Neural progenitor cell (in vitro differentiated cells): ENCODE results near the gene PCDHGA3. TPM values are rescaled to one million over a fixed set of nuclear protein-coding genes. Genes with fewer than 3 reads are reported as not detected.

Experiments
- DNase-seq: peaks from one replicate; pipeline ENCODE4 v3.0.0-alpha.2; 2016; ENCODE audit warnings: low spot score
- H2AFZ ChIP-seq: fragments of 200-600 bp; sonication (generic); replicated peaks from 2 replicates; pipeline ENCODE4 v1.6.1; 2016; ENCODE audit warnings: antibody characterized with exemption
- H3F3A ChIP-seq: fragments of 200-600 bp; sonication (generic); 2 replicates; pipeline ENCODE4 v1.6.1; 2016; ENCODE audit warnings: antibody characterized with exemption, low read depth
- H3K27ac ChIP-seq: fragments of 200-600 bp; sonication (generic); 2 replicates; pipeline ENCODE4 v1.5.1; 2016; ENCODE audit warnings: mild to moderate bottlenecking
- H3K27me3 ChIP-seq: fragments of 200-600 bp; sonication (generic); 2 replicates; pipeline ENCODE4 v1.6.1; 2016; ENCODE audit warnings: mild to moderate bottlenecking, moderate library complexity
- H3K36me3 ChIP-seq: fragments of 200-600 bp; sonication (generic); 2 replicates; pipeline ENCODE4 v1.5.1; 2016
- H3K4me1 ChIP-seq: fragments of 200-600 bp; sonication (generic); 2 replicates; pipeline ENCODE4 v1.6.1; 2016; ENCODE audit warnings: mixed run types
- H3K4me2 ChIP-seq: fragments of 200-600 bp; sonication (generic); 2 replicates; pipeline ENCODE4 v1.6.1; 2016
- H3K4me3 ChIP-seq: fragments of 200-600 bp; sonication (generic); 2 replicates; pipeline ENCODE4 v1.5.1; 2016
- H3K79me2 ChIP-seq: fragments of 200-600 bp; sonication (generic); 2 replicates; pipeline ENCODE4 v1.6.1; 2016; ENCODE audit warnings: low read depth
- H3K9ac ChIP-seq: fragments of 200-600 bp; sonication (generic); 2 replicates; pipeline ENCODE4 v1.6.1; 2016
- H3K9me3 ChIP-seq: fragments of 200-600 bp; sonication (generic); 2 replicates; pipeline ENCODE4 v1.5.1; 2016; ENCODE audit warnings: low read depth
- H4K20me1 ChIP-seq: fragments of 200-600 bp; sonication (generic); 2 replicates; pipeline ENCODE4 v1.6.1; 2016; ENCODE audit warnings: low read depth
- H3K27ac Mint-ChIP-seq: 3 replicates; pipeline ENCODE4 v1.8.0; 2021; ENCODE audit warnings: mixed read lengths
- H3K27me3 Mint-ChIP-seq: 2 replicates; pipeline ENCODE4 v1.8.0; 2022; ENCODE audit warnings: low read depth, mild to moderate bottlenecking, inconsistent platforms, moderate library complexity, mixed read lengths; ENCODE audit not compliant: insufficient read depth
- H3K36me3 Mint-ChIP-seq: 3 replicates; pipeline ENCODE4 v1.8.0; 2021; ENCODE audit warnings: mixed read lengths
- H3K4me1 Mint-ChIP-seq: 3 replicates; pipeline ENCODE4 v1.8.0; 2021; ENCODE audit warnings: mixed read lengths
- H3K4me3 Mint-ChIP-seq: 3 replicates; pipeline ENCODE4 v1.8.0; 2021; ENCODE audit warnings: mild to moderate bottlenecking, moderate library complexity, mixed read lengths
- H3K9me3 Mint-ChIP-seq: 3 replicates; pipeline ENCODE4 v1.8.0; 2020; ENCODE audit warnings: mixed read lengths
- EZH2 ChIP-seq: fragments of 200-600 bp; sonication (generic); IDR thresholded peaks from 2 replicates; pipeline ENCODE4 v1.6.1; 2017; ENCODE audit warnings: antibody characterized with exemption, mild to moderate bottlenecking, moderate library complexity
- EZH2phosphoT487 ChIP-seq: fragments of 200-600 bp; sonication (generic); IDR thresholded peaks from 2 replicates; pipeline ENCODE4 v1.6.1; 2017; ENCODE audit warnings: antibody characterized with exemption
- total RNA-seq: library from RNA; depleted of rRNA; stranded (reverse); fragments of >200 nt; gene quantifications from 2 replicates; pipeline ENCODE4 v1.2.3, GENCODE V29; 2015; ENCODE audit warnings: low replicate concordance
- TF ChIP-seq, protein P1 (sequence below): fragments of 200-600 bp; sonication (generic); IDR thresholded peaks from 2 replicates; pipeline ENCODE4 v1.5.1; 2017; ENCODE audit warnings: antibody characterized with exemption, mild to moderate bottlenecking

PCDHGA3 gene
- total RNA-seq, 1 donor from 2014 or later, result 0.54 TPM

DNA sequence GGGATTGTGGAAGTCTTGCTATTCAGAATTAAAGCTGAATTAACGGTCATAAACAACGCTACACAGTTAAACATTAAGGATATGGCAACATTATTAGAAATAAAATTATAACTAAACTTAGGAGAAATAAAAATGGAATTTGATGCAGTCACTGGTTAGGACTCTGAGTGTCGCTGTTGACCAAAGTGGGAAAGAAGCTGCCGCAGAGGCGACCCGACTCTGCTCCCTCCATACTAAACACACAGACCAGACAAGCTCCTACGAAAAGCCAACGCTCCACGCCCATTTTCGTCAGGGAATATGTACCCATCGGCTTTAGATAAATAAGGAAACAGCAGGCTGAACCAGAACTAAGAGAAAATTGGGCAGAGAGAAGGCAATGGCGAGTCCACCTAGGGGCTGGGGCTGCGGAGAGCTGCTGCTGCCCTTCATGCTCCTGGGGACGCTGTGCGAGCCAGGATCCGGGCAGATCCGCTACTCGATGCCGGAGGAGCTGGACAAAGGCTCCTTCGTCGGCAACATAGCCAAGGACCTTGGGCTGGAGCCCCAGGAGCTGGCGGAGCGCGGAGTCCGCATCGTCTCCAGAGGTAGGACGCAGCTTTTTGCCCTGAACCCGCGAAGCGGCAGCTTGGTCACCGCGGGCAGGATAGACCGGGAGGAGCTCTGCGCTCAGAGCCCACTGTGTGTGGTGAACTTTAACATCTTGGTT, 20.5 kb downstream of the PCDHGA3 start, which contains the start of gene PCDHGA5:
TSS of gene PCDHGA5 (plus strand) at position 211 of the 709 bp plus-strand sequence. CDS start at position 380, 169 bp downstream.
- Histone ChIP-seq H4K20me1 (no peaks in the 10 kb centered on the region), H3K9ac (no peak within 1 kb of the TSS), H3K4me3 (no peak within 1 kb of the TSS), H3K79me2 (no peaks in the 10 kb centered on the region), H3F3A (no peaks in the 10 kb centered on the region), H3K27me3 (no peaks in the 10 kb centered on the region), H2AFZ (no peak within 1 kb of the TSS), H3K9me3 (peaks cover 13% of the 10 kb centered on the region), H3K36me3 (no peaks in the 10 kb centered on the region), H3K27ac (no peak within 1 kb of the TSS), H3K4me1 (no peaks in the 10 kb centered on the region), H3K4me2 (no peak within 1 kb of the TSS)
- H3K9me3 Mint-ChIP-seq, result peaks cover 65% of the 10 kb centered on the region
- DNase-seq, result no peak
- no peaks in the 10 kb centered on the region for H3K4me1 Mint-ChIP-seq
- peaks cover 4% of the 10 kb centered on the region for H3K36me3 Mint-ChIP-seq
- TF ChIP-seq, protein P1, sequence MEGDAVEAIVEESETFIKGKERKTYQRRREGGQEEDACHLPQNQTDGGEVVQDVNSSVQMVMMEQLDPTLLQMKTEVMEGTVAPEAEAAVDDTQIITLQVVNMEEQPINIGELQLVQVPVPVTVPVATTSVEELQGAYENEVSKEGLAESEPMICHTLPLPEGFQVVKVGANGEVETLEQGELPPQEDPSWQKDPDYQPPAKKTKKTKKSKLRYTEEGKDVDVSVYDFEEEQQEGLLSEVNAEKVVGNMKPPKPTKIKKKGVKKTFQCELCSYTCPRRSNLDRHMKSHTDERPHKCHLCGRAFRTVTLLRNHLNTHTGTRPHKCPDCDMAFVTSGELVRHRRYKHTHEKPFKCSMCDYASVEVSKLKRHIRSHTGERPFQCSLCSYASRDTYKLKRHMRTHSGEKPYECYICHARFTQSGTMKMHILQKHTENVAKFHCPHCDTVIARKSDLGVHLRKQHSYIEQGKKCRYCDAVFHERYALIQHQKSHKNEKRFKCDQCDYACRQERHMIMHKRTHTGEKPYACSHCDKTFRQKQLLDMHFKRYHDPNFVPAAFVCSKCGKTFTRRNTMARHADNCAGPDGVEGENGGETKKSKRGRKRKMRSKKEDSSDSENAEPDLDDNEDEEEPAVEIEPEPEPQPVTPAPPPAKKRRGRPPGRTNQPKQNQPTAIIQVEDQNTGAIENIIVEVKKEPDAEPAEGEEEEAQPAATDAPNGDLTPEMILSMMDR, result no peak
- H3K27ac Mint-ChIP-seq, result no peak within 1 kb of the TSS
- peaks cover 4% of the 10 kb centered on the region for H3K27me3 Mint-ChIP-seq
- H3K4me3 Mint-ChIP-seq, result no peak within 1 kb of the TSS

DNA sequence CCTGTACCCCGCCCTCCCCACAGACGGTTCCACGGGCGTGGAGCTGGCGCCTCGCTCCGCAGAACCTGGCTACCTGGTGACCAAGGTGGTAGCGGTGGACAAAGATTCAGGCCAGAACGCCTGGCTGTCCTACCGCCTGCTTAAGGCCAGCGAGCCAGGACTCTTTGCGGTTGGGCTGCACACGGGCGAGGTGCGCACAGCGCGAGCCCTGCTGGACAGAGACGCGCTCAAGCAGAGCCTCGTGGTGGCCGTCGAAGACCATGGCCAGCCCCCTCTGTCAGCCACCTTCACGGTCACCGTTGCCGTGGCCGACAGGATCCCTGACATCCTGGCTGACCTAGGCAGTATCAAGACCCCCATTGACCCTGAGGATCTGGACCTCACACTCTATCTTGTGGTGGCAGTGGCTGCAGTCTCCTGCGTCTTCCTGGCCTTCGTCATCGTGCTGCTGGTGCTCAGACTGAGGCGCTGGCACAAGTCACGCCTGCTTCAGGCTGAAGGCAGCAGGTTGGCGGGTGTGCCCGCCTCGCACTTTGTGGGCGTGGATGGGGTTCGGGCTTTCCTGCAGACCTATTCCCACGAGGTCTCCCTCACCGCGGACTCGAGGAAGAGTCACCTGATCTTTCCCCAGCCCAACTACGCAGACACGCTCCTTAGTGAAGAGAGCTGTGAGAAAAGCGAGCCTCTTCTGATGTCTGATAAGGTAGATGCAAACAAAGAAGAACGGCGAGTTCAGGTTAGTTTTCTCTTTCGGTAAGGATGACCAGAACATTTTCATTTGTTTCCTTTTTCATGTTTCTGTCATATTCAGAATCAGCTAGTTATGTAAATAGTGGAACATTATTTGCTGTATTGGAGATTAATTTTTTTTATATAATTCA, 22.6 kb downstream of the PCDHGA3 start:
- no peak overlapping the region for H3K4me3 Mint-ChIP-seq
- no peak overlapping the region for H3K4me2 ChIP-seq
- no peaks in the 10 kb centered on the region for H3K9me3 ChIP-seq
- no peak overlapping the region for H2AFZ ChIP-seq
- H3K79me2 ChIP-seq, result no peaks in the 10 kb centered on the region
- no peak overlapping the region for H3K4me3 ChIP-seq
- H3K27me3 Mint-ChIP-seq, result peaks cover 4% of the 10 kb centered on the region
- DNase-seq, result no peak
- H3K36me3 Mint-ChIP-seq, result peaks cover 2% of the 10 kb centered on the region
- no peaks in the 10 kb centered on the region for H3F3A ChIP-seq
- no peaks in the 10 kb centered on the region for H3K4me1 Mint-ChIP-seq
- peaks cover 64% of the 10 kb centered on the region for H3K9me3 Mint-ChIP-seq
- TF ChIP-seq, protein P1, result no peak
- H3K27ac Mint-ChIP-seq, result no peak overlapping the region
- no peak overlapping the region for H3K9ac ChIP-seq
- H3K36me3 ChIP-seq, result no peaks in the 10 kb centered on the region
- H3K27me3 ChIP-seq, result no peaks in the 10 kb centered on the region
- H4K20me1 ChIP-seq, result no peaks in the 10 kb centered on the region
- H3K27ac ChIP-seq, result no peak overlapping the region
- no peaks in the 10 kb centered on the region for H3K4me1 ChIP-seq

DNA sequence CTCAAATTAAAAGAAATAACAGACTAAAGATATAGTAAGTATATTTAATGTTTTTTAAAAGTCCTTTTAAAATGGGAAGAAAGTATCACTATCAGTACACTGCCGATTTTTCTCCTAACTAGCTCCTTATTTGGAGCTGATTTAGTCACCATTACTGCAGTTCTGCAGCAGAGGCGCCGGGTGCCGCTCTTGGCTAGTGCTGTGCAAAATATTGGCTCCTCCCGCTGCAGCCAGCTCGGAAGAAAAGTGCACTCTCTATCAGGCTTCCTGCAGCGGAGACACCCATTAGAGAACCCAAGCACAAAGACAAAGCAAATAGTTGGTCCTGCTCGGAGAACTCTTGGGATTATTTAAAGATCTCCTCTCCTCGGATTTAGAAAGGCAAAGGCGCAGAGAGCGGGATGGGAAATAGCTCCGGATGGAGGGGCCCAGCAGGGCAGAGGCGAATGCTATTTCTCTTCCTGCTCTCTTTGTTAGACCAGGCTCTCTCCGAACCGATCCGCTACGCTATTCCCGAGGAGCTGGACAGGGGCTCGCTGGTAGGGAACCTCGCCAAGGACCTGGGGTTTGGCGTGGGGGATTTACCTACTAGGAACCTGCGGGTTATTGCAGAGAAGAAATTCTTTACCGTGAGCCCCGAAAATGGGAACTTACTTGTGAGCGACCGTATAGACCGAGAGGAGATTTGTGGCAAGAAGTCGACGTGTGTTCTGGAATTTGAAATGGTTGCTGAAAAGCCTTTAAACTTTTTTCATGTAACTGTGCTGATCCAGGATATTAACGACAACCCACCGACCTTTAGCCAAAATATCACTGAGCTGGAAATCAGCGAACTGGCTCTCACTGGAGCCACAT, 26.6 kb downstream of the PCDHGA3 start, which contains the start of gene PCDHGB3:
TSS of gene PCDHGB3 (plus strand) at position 249 of the 855 bp plus-strand sequence. CDS start at position 402, 153 bp downstream.
- Histone ChIP-seq H3K4me2 (no peak within 1 kb of the TSS), H3K9ac (no peak within 1 kb of the TSS), H3K4me3 (no peak within 1 kb of the TSS), H3K4me1 (no peaks in the 10 kb centered on the region), H3K27me3 (no peaks in the 10 kb centered on the region), H3K36me3 (no peaks in the 10 kb centered on the region), H3K79me2 (no peaks in the 10 kb centered on the region), H3K27ac (no peak within 1 kb of the TSS), H3K9me3 (peaks cover 3% of the 10 kb centered on the region), H3F3A (no peaks in the 10 kb centered on the region), H4K20me1 (no peaks in the 10 kb centered on the region), H2AFZ (no peak within 1 kb of the TSS)
- Mint-ChIP-seq H3K9me3 (peaks cover 55% of the 10 kb centered on the region), H3K4me1 (no peaks in the 10 kb centered on the region), H3K27me3 (peaks cover 8% of the 10 kb centered on the region), H3K36me3 (peaks cover 4% of the 10 kb centered on the region), H3K27ac (no peak within 1 kb of the TSS), H3K4me3 (no peak within 1 kb of the TSS)
- DNase-seq, result no peak
- no peak for TF ChIP-seq EZH2phosphoT487
- TF ChIP-seq, protein P1, result no peak
- no peak for TF ChIP-seq EZH2
